Neural cell (in vitro differentiated cells): Measurements from ENCODE around the gene KRTAP12-2. TPM values are rescaled to one million over a fixed set of nuclear protein-coding genes. Genes with fewer than 3 reads are reported as not detected.
"Not testable (repeated sequence)": the region's sequence is repeated elsewhere in the genome, so short reads cannot be mapped to it uniquely, and the experiment has no call there.

Experiments used
- H2AFZ ChIP-seq: fragments of 200-600, 300-800 bp; sonication (generic), shearing (Covaris generic); 2 replicates; pipeline ENCODE4 v1.6.0; 2014; ENCODE audit warnings: low read depth, mild to moderate bottlenecking, antibody characterized with exemption, low read length, moderate library complexity
- H3F3A ChIP-seq: fragments of 200-600 bp; shearing (Covaris generic); 2 replicates; pipeline ENCODE4 v1.6.1; 2016; ENCODE audit warnings: mild to moderate bottlenecking, moderate library complexity, mixed read lengths, antibody characterized with exemption, low read length; ENCODE audit not compliant: insufficient read depth, poor library complexity, severe bottlenecking
- H3K27ac ChIP-seq: fragments of 200-600, 300-800 bp; sonication (generic), shearing (Covaris generic); 2 replicates; pipeline ENCODE4 v1.5.1; 2014; ENCODE audit warnings: mild to moderate bottlenecking, low read length, moderate library complexity
- H3K27me3 ChIP-seq: fragments of 300-800, 200-600 bp; sonication (generic), shearing (Covaris generic); 2 replicates; pipeline ENCODE4 v1.6.0; 2014; ENCODE audit warnings: mild to moderate bottlenecking, low read depth, low read length, moderate library complexity; ENCODE audit not compliant: insufficient read depth
- H3K36me3 ChIP-seq: fragments of 300-800, 200-600 bp; sonication (generic), shearing (Covaris generic); 2 replicates; pipeline ENCODE4 v1.5.1; 2014; ENCODE audit warnings: mild to moderate bottlenecking, antibody characterized with exemption, low read length, moderate library complexity; ENCODE audit not compliant: insufficient read depth
- H3K4me2 ChIP-seq: fragments of 300-800, 200-600 bp; sonication (generic), shearing (Covaris generic); 2 replicates; pipeline ENCODE4 v1.6.0; 2014; ENCODE audit warnings: mild to moderate bottlenecking, low read length
- H3K4me3 ChIP-seq: fragments of 300-800, 200-600 bp; sonication (generic), shearing (Covaris generic); 2 replicates; pipeline ENCODE4 v1.5.1; 2014; ENCODE audit warnings: mild to moderate bottlenecking, low read length, moderate library complexity
- H3K79me2 ChIP-seq: fragments of 200-600 bp; shearing (Covaris generic); replicated peaks from 2 replicates; pipeline ENCODE4 v1.6.0; 2014; ENCODE audit warnings: mild to moderate bottlenecking, low read length, moderate library complexity; ENCODE audit not compliant: insufficient read depth
- H3K9ac ChIP-seq: fragments of 300-800, 200-600 bp; sonication (generic), shearing (Covaris generic); 2 replicates; pipeline ENCODE4 v1.6.1; 2016; ENCODE audit warnings: mild to moderate bottlenecking, low read length, mixed read lengths
- H3K9me2 ChIP-seq: fragments of 200-600 bp; shearing (Covaris generic); 2 replicates; pipeline ENCODE4 v1.6.1; 2016; ENCODE audit warnings: mild to moderate bottlenecking, low read length, mixed read lengths; ENCODE audit not compliant: insufficient read depth
- H3K9me3 ChIP-seq: fragments of 200-600, 300-800 bp; sonication (generic), shearing (Covaris generic); 2 replicates; pipeline ENCODE4 v1.6.1; 2016; ENCODE audit warnings: mild to moderate bottlenecking, mixed run types, low read length, moderate library complexity, mixed read lengths
- H4K20me1 ChIP-seq: fragments of 200-600 bp; shearing (Covaris generic); 2 replicates; pipeline ENCODE4 v1.6.1; 2016; ENCODE audit warnings: mild to moderate bottlenecking, mixed run types; ENCODE audit not compliant: insufficient read depth
- EP300 ChIP-seq: fragments of 450-650 bp; conservative IDR thresholded peaks from 2 replicates; pipeline ENCODE4 v1.6.1; 2014; ENCODE audit warnings: antibody characterized with exemption, mild to moderate bottlenecking, moderate library complexity; ENCODE audit not compliant: poor library complexity, severe bottlenecking
- EZH2 ChIP-seq: fragments of 200-600, 300-800 bp; shearing (Covaris generic), sonication (generic); IDR thresholded peaks from 2 replicates; pipeline ENCODE4 v1.6.1; 2014; ENCODE audit warnings: antibody characterized with exemption, low read length, borderline replicate concordance, mild to moderate bottlenecking; ENCODE audit not compliant: insufficient read depth, poor library complexity, severe bottlenecking
- MXI1 ChIP-seq: fragments of 450-650 bp; conservative IDR thresholded peaks from 2 replicates; pipeline ENCODE4 v1.6.1; 2014; ENCODE audit warnings: antibody characterized with exemption, mild to moderate bottlenecking; ENCODE audit not compliant: poor library complexity, severe bottlenecking
- POLR2AphosphoS5 ChIP-seq: IDR thresholded peaks from 2 replicates; pipeline ENCODE4 v1.6.1; 2012
- RAD21 ChIP-seq: fragments of 450-650 bp; conservative IDR thresholded peaks from 2 replicates; pipeline ENCODE4 v1.6.1; 2014; ENCODE audit warnings: antibody characterized with exemption, mild to moderate bottlenecking, moderate library complexity
- REST ChIP-seq: IDR thresholded peaks from 2 replicates; pipeline ENCODE4 v1.6.1; 2012; ENCODE audit warnings: borderline replicate concordance
- SMC3 ChIP-seq: fragments of 450-650 bp; conservative IDR thresholded peaks from 2 replicates; pipeline ENCODE4 v1.6.1; 2014; ENCODE audit warnings: antibody characterized with exemption, mild to moderate bottlenecking, moderate library complexity; ENCODE audit not compliant: poor library complexity
- TAF1 ChIP-seq: IDR thresholded peaks from 2 replicates; pipeline ENCODE4 v1.6.1; 2012; ENCODE audit warnings: low read depth
- polyA plus RNA-seq: library from polyadenylated mRNA; depleted of rRNA; stranded (reverse); fragments of >200 nt; gene quantifications from 2 replicates; pipeline ENCODE4 v1.2.3, GENCODE V29; 2014
- TF ChIP-seq, protein P1 (sequence below): fragments of 450-650 bp; IDR thresholded peaks from 2 replicates; pipeline ENCODE4 v1.5.1; 2014; ENCODE audit warnings: antibody characterized with exemption, mild to moderate bottlenecking, moderate library complexity; ENCODE audit not compliant: poor library complexity, severe bottlenecking

The KRTAP12-2 gene
- polyA plus RNA-seq, 1 donor from 2014 or later: not detected

GRCh38 chr21:44699502-44700001, 32.8 kb upstream of the KRTAP12-2 start:
- Histone ChIP-seq H3F3A (no peaks in the 10 kb centered on the region), H3K4me2 (no peak overlapping the region), H2AFZ (no peak overlapping the region), H3K27me3 (peaks cover 13% of the 10 kb centered on the region), H3K36me3 (no peaks in the 10 kb centered on the region), H3K9me2 (no peaks in the 10 kb centered on the region), H3K79me2 (no peaks in the 10 kb centered on the region), H3K4me3 (no peak overlapping the region), H3K9me3 (no peaks in the 10 kb centered on the region), H3K27ac (no peak overlapping the region), H4K20me1 (no peaks in the 10 kb centered on the region), H3K9ac (no peak overlapping the region)
- TF ChIP-seq RAD21: no peak
- no peak for TF ChIP-seq REST
- no peak for TF ChIP-seq TAF1
- TF ChIP-seq POLR2AphosphoS5: no peak
- TF ChIP-seq MXI1: no peak
- TF ChIP-seq EZH2: no peak
- no peak for TF ChIP-seq EP300
- TF ChIP-seq, protein P1, sequence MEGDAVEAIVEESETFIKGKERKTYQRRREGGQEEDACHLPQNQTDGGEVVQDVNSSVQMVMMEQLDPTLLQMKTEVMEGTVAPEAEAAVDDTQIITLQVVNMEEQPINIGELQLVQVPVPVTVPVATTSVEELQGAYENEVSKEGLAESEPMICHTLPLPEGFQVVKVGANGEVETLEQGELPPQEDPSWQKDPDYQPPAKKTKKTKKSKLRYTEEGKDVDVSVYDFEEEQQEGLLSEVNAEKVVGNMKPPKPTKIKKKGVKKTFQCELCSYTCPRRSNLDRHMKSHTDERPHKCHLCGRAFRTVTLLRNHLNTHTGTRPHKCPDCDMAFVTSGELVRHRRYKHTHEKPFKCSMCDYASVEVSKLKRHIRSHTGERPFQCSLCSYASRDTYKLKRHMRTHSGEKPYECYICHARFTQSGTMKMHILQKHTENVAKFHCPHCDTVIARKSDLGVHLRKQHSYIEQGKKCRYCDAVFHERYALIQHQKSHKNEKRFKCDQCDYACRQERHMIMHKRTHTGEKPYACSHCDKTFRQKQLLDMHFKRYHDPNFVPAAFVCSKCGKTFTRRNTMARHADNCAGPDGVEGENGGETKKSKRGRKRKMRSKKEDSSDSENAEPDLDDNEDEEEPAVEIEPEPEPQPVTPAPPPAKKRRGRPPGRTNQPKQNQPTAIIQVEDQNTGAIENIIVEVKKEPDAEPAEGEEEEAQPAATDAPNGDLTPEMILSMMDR: no peak
- no peak for TF ChIP-seq SMC3

DNA sequence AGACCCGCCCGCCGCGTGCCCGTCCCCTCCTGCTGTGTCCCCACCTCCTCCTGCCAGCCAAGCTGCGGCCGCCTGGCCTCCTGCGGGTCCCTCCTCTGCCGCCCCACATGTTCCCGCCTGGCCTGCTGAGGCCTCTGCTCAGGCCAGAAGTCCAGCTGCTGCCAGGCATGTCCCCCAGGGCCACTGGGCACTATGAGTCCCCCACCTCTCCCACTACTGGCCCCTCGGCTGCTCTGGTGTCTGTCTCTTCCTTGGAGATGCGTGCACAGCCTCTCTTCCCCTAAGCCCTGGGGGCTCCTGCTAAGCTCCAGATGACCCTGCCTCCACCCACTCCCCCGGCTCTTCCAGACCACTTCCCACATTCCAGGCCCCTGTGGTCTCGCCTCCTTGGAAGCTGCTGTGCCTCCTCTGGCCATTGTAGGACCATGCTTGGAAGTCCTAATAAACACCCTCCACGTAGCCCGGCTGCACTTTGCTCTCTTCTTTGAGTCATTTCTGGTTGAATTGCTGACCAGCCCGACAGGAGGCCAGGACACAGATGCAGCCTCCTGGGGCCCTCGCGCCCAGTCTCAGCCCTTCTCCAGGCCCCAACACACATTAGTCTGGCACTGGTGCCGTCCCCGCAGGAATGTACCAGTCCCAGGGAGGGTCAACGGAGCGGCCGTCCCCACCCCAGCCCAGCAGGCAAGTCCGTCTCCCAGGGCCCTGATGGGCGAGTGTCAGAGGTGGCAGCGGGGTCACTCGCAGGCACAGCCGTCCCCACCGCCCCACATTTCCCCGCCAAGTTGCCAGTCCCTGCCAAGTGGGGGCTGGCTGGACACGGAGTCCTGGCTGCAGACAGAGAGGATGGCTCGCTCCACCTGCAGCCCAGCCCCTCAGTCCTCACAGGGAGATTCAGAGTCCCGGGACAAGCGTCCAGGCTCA, 31.3 kb upstream of the KRTAP12-2 start:
- H3K9me2 ChIP-seq: no peaks in the 10 kb centered on the region
- TF ChIP-seq RAD21 (no peak), REST (no peak), MXI1 (no peak), TAF1 (no peak), SMC3 (no peak), EP300 (no peak), EZH2 (no peak), POLR2AphosphoS5 (no peak)
- TF ChIP-seq, protein P1: no peak
- no peak overlapping the region for H3K27ac ChIP-seq
- no peak overlapping the region for H3K9ac ChIP-seq
- no peak overlapping the region for H2AFZ ChIP-seq
- H3K9me3 ChIP-seq: peaks cover 3% of the 10 kb centered on the region
- no peaks in the 10 kb centered on the region for H4K20me1 ChIP-seq
- no peaks in the 10 kb centered on the region for H3K79me2 ChIP-seq
- no peak overlapping the region for H3K4me2 ChIP-seq
- no peaks in the 10 kb centered on the region for H3K36me3 ChIP-seq
- H3F3A ChIP-seq: no peaks in the 10 kb centered on the region
- H3K4me3 ChIP-seq: no peak overlapping the region
- no peaks in the 10 kb centered on the region for H3K27me3 ChIP-seq

- not testable (repeated sequence) for H3K79me2 ChIP-seq, H3K27me3 ChIP-seq, H2AFZ ChIP-seq
Measured at GRCh38 chr21:44697172-44697810, 30.6 kb upstream of the KRTAP12-2 start, which contains the start of gene KRTAP10-12. KRTAP10-12 (plus strand) TSS chr21:44697172; CDS start chr21:44697202, 30 bp downstream.

More at GRCh38 chr21:44697172-44697810, 30.6 kb upstream of the KRTAP12-2 start, which contains the start of gene KRTAP10-12:
- H3K4me3 ChIP-seq, H3K9ac ChIP-seq, H3K27ac ChIP-seq, H3K9me3 ChIP-seq, H4K20me1 ChIP-seq, H3F3A ChIP-seq, H3K9me2 ChIP-seq, H3K4me2 ChIP-seq, H3K36me3 ChIP-seq: not testable (repeated sequence)
